Hematopoietic multipotent progenitor cell treated with erythropoietin and hydrocortisone succinate and interleukin-3 and kit ligand, for 15 days (in vitro differentiated cells): ENCODE measurements around the gene NLRP2B.
"Not testable (repeated sequence)": the region's sequence is repeated elsewhere in the genome, so short reads cannot be mapped to it uniquely, and the experiment has no call there.

Source experiments
- DNase-seq: peaks from one replicate; pipeline ENCODE4 v3.0.0-alpha.2; 2015; ENCODE audit warnings: low spot score

The NLRP2B gene

DNA sequence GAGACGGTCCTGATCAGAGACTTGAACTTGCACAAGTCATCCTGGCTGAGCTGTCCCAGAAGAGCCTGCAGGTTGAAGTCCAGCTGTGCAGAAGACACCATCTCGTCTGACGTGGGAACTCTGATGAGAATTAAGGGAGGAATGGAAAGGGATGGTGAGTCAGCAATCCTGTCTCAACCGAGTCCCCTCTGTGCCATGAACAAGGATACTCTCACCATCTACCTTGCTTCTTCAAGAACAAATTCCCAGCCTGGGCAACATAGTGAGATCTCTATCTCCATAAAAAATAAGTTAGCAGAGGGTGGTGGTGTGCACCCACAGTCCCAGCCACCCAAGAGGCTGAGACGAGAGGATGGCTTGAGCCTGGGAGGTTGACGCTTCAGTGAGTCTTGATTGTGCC, at the start of gene NLRP2B:
Gene NLRP2B, minus strand, starts transcription at position 101 of the 400 bp plus-strand sequence.
- DNase-seq, result no peak

DNA sequence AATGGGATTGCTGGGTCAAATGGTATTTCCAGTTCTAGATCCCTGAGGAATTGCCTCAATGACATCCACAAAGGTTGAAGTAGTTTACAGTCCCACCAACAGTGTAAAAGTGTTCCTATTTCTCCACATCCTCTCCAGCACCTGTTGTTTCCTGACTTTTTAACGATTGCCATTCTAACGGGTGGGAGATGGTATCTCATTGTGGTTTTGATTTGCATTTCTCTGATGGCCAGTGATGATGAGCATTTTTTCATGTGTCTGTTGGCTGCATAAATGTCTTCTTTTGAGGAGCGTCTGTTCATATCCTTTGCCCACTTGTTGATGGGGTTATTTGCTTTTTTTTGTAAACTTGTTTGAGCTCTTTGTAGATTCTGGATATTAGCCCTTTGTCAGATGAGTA, 45.9 kb upstream of the NLRP2B start:
- DNase-seq, result not testable (repeated sequence)

DNA sequence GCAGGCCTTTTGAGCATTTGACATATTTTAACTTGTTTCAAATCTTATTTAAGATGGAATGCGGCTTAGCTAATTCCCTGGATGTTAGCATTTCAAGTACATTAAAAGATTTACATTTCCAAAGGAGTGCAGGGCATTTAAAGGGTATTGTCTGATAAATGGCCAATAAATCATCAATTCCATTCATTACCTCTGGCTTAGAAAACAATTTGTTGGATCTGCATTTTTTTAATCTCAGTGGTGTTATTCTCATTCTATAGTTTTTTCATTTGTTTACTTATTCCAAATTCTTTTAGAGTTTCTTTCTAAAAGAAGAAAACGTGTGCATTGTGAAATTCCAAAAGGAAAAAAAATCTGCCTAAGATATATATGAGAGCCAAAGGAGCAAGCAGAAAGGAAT, 1.3 kb upstream of the NLRP2B start:
- no peak for DNase-seq

DNA sequence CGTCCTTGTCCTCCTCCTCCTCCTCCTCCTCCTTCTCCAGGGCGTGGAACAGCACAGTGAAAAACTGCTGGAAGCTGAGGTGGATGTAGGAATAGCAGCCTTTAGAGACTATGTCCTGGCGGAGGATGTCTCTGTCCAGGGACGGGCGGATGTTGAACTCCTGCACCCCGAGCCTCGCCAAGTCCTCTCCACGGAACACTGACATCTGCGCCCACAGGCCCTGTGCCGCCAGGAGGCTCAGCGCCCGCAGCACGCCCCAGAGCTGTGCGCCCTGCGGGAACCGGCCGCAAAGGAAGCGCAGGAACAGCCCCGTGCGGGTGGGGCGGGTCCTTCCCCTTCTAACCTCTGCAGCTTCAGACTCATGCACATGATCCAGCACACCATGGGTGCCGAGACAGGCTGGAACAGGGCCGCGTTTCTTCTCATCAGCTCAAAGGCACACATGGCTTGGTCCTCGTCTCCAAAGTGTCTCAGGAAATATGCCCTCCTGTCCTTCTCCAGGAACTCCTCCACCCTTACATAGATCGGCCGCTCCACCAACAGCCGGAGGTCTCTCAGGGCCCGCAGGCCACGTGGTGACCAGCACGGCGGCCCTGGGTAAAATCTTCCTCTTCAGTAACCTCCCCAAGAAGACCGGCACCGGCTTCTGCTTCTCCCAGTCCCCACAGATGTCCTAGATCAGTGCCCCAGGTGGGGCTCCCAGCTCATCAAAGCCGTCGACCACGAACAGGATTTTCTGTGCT, 1.2 kb downstream of the NLRP2B start:
- no peak for DNase-seq

DNA sequence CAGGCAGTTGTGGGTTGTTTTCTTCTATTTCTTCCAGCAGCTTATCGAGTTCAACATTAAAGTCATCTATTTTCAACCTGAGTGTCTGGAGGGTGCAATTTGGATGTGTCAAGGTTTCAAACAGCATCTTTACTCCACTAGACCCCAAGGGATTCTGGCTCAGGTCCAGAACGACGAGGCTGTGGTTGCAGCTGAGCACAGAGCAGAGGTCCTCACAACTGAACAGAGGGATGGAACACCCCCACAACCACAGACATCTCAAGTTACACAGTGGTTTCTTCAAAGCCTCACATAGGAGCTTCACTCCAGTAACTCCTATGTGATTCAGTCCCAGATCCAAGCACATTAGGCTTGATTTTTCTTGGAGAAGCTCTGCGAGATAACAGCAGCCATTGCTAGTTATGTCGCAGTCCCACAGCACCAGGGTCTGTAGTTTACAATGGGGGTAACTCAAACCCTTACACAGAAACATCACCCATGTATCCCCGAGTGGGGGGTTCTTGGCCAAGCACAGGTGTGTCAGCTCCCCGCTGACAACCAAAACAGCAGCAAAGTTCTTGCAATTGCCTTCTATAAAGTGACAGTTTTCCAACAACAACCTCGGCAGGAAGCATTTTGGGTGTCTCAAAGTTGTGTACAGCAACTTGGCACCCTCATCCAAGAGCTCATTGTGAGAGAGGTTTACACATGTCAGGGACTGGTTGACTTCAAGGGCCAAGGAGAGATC, 2.8 kb downstream of the NLRP2B start:
- DNase-seq, result no peak

DNA sequence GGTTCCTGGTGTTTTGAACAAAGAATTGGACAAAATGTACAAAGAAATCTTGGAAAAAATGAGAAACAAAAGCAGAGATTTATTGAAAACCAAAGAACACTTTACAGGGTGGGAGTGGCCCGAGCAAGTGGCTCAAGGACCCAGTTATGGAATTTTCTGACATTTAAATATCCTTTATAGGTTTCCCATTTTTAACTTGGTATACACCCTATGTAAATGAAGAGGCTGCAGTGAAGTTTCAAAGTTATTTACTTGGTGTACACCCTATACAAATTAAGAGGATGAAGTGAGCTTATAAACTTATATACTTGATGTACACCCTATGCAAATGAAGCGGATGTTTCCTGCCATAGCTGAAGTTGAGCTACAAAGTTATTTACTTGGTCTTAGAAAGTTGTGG, 4.7 kb downstream of the NLRP2B start:
- no peak for DNase-seq

DNA sequence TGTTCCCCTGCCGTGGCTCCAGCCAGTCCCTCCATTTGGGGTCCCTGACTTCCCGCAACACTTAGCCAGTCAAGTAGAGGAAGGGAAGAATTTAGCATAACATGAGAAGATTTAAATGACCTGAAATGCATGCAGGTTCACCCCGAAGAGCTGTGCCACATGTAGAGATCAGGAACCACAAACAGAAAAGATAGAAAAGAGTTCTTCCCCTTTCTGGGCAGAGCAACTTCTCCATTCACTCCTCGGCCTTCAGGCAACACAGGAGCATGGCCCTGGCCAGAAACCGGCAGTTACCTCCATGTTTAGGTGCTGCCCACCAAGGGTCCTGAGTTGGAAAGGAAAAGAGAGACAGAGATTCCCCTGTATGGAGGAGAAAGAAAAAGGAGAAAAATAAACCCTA, 5.2 kb downstream of the NLRP2B start:
- DNase-seq, result no peak

DNA sequence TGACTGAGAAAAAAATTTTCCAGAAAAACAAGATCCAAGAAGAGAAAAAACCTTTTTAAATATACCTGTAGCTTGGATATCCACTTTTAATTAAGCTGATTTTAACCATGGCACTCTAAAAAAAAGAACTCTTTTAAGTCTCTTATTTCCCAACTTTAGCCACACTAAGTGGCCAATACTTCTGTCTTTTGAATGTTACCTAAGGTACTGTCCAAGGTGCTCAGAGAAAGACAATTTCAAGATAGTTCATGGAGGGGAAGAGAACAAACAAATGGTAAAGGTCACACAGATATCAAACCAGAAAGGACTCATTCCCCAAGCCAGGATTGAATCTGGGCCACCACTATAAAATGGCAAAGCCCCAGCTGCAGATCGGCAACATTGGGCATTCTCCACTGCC, 10.1 kb downstream of the NLRP2B start:
- DNase-seq, result no peak

DNA sequence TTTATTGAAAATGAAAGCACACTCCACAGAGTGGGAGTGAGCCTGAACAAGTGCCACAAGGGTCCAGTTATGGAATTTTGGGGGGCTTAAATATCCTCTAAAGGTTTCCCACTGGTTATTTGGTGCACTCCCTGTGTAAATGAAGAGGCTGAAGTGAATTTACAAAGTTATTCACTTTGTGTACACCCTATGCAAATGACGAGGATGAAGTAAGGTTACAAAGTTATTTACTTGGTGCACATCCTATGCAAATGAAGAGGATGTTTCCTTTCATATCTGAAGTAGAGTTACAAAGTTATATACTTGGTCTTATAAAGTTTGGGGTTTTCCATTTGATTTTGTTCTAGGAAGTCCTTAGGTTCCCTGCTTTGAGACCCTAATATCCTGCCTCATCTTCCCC, 13.1 kb downstream of the NLRP2B start:
- DNase-seq, result no peak

DNA sequence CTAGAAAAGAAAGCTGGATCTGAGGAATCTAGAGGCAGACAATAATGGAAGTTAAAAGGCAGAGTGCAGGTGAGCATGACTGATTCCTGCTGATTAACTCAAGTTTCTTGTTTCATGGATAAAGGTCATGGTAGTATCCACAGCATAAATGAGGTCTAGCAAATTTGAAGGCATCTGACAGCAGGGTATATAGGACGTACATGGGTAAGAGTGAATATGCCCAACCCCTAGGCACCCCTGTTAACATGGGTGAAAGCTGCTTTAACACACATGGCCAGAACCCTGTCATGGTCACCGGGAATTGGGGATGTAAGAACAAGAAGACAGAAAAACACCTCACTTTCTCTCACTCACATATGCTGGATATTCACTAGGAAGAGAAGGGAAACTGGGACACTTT, 25.0 kb downstream of the NLRP2B start:
- DNase-seq, result no peak

DNA sequence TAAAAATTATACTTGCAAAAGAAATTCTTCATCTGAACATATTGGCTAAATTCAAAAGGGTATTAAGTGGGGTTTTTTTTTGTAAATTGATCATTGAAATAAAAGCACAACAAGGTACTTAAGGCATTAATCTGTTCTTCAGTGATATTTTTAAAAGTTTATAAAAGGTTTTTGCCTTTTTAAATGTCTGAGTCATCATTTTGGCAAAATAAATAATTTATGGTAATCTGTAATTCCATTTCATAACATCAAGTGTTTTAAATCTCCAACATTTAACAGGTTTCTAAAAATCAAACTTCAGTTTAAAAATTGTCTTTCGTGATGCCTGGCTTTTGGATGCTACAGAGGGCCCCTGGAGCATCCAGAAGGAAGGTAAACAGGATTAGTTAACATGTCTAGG, 27.4 kb downstream of the NLRP2B start:
- no peak for DNase-seq

DNA sequence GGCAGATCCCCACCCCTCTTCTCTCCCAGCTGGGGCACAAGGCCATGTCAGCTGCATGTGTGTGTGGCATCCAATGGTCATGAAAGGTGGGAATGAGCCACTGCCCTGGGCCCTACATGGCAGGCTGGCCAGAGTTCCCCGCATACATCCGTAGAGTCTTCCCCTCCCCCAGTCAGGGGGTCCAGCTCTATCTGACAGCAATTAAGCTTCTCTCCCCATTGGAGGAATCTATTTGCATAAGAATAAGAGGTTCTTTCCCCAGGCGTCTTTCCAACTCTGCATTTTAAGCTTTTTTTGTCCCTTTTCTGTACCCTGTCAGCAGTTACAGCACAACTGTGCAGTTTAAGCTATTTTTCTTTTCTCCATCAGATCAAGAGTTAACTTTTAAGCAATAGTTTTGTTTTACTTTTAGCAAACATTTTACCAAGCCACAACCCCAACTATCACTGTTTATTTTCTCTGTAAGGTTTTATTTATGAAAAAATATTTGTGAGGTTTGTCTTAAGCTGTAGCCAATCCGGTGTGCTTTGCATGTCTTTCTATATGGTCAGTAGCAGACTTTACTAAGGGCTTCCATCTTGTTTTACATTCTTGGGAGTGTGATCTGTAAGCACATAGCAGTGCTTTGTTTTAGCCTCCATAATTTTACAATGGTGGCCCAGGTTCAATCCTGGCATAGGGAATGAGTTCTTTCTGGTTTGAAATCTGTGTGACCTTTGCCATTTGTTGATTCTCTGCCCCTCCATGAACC, 28.7 kb downstream of the NLRP2B start:
- DNase-seq, result no peak

DNA sequence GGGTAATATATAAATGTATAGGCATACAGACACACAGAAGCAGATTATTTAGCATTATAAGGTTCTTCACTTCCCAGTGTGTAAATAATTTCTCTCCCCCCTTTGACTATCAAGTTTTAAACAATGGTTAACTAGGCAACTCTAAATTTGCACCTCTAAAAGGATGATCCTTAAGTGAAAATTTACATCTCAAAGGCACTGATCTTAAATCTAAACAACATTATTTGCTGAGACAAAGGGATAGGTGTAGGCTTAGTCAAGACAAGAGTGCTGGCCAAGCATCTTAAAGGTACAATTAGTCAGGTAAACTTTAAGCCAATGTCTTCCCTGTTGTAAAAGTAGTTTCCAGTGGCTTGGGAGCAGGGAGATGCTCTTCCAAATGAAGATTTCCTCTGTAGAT, 33.0 kb downstream of the NLRP2B start:
- DNase-seq, result no peak

DNA sequence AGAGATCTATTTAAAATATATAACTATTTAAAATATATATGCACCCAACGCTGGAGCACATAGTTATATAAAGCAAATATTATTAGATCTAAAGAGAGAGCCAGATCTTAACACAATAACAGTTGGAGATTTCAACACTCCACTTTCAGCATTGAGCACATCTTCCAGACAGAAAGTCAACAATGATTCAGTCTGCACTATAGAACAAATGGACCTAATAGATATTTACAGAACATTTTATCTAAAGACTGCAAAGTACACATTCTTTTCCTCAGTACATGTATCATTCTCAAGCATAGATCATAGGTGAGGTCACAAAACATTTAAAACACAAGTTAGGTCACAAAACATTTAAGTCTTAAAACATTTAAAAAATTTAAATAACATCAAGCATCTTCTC, 36.4 kb downstream of the NLRP2B start:
- no peak for DNase-seq

DNA sequence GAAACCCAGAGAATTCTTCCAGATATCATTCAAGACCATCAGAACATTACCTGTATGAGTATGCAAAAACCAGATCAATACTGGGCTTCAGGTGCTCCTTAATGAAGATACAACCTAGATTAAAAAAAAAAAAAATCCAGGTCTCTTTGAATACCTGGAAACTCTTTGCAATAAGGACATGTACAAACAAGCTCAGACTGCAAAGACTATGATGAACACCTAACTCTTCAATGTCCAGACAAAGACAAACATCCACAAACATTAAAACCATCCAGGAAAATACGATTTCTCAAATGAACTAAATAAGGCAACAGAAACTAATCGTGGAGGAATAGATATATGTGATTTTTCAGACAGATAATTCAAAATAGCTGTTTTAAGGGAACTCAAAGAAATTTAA, 38.7 kb downstream of the NLRP2B start:
- no peak for DNase-seq

DNA sequence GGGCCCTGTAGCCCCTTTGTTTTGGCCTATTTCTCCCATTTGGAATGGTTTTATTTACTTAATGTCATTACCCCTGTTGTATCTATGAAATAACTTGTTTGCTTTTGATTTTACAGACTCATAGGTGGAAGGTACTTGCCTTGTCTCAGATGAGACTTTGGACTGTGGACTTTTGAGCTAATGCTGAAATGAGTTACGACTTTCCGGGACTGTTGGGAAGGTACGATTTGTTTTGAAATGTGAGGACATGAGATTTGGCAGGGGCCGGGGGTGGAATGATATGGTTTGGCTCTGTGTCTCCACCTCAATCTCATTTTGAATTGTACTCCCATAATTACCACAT, 39.4 kb downstream of the NLRP2B start:
- no peak for DNase-seq

DNA sequence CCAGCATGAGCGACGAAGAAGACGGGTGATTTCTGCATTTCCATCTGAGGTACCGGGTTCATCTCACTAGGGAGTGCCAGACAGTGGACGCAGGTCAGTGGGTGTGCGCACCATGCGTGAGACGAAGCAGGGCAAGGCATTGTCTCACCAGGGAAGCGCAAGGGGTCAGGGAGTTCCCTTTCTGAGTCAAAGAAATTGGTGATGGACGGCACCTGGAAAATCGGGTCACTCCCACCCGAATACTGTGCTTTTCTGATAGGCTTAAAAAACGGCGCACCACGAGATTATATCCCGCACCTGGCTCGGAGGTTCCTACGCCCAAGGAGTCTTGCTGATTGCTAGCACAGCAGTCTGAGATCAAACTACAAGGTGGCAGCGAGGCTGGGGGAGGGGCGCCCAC, 50.6 kb downstream of the NLRP2B start:
- not testable (repeated sequence) for DNase-seq
